CD4-positive, alpha-beta T cell (primary cell): ENCODE results near the gene SPATA9. TPM values are rescaled to one million over a fixed set of nuclear protein-coding genes. Genes with fewer than 3 reads are reported as not detected.

Source experiments
- ATAC-seq: fragments of 200-7000 bp; cut with Tn5 transposase; one replicate; pipeline ENCODE4 v1.10.0; 2022; ENCODE audit warnings: mild to moderate bottlenecking; ENCODE audit not compliant: poor library complexity
- CTCF ChIA-PET: fragments of 350-600 bp; sonication (Branson Sonifier 250); formaldehyde crosslinking; loops from one replicate; lab custom pipeline; 2021; ENCODE audit warnings: antibody characterized with exemption, inconsistent platforms; lab: Charles Lee
- POLR2A ChIA-PET: fragments of 350-600 bp; sonication (Branson Sonifier 250); formaldehyde crosslinking; loops from one replicate; lab custom pipeline; 2021; ENCODE audit warnings: antibody characterized with exemption, inconsistent platforms; lab: Charles Lee
- DNase-seq, 14 experiments: peaks; one replicate each; pipeline ENCODE4 v3.0.0-alpha.2; 2013 to 2020; ENCODE audit warnings: mixed read lengths in 2 of 14
- H3K27ac ChIP-seq, 2 donors: one replicate each; pipeline versions ENCODE4 v1.5.1 to v1.7.0; 2013; ENCODE audit warnings: low read length in 2 of 2, low read depth in 1 of 2, mild to moderate bottlenecking in 1 of 2
- H3K27me3 ChIP-seq, 2 experiments: 1 replicate in 1 of 2; 2 replicates in 1 of 2; pipeline versions ENCODE4 v1.6.1 to v1.7.0; 2013; ENCODE audit warnings: low read length in 2 of 2, control low read depth in 1 of 2, mild to moderate bottlenecking in 1 of 2, moderate library complexity in 1 of 2; ENCODE audit not compliant: insufficient read depth in 2 of 2, control insufficient read depth in 1 of 2
- H3K36me3 ChIP-seq: one replicate; pipeline ENCODE4 v1.6.1; 2013; ENCODE audit warnings: low read length, control low read depth; ENCODE audit not compliant: insufficient read depth
- H3K4me1 ChIP-seq: one replicate; pipeline ENCODE4 v1.6.1; 2013; ENCODE audit warnings: low read length, control low read depth; ENCODE audit not compliant: insufficient read depth
- H3K4me3 ChIP-seq: one replicate; pipeline ENCODE4 v1.5.1; 2013; ENCODE audit warnings: mild to moderate bottlenecking, low read length, moderate library complexity
- H3K9me3 ChIP-seq, 2 experiments: 1 replicate in 1 of 2; 2 replicates in 1 of 2; pipeline versions ENCODE4 v1.6.1 to v1.7.0; 2013; ENCODE audit warnings: low read length in 2 of 2, mild to moderate bottlenecking in 2 of 2, control low read depth in 1 of 2, moderate library complexity in 1 of 2; ENCODE audit not compliant: control insufficient read depth in 1 of 2, insufficient read depth in 1 of 2
- H3K27ac Mint-ChIP-seq: one replicate; pipeline ENCODE4 v1.8.0; 2020; ENCODE audit warnings: mixed read lengths
- H3K27me3 Mint-ChIP-seq: one replicate; pipeline ENCODE4 v1.8.0; 2021; ENCODE audit warnings: mixed read lengths
- H3K36me3 Mint-ChIP-seq: one replicate; pipeline ENCODE4 v1.8.0; 2021; ENCODE audit warnings: low read depth, mixed read lengths
- H3K4me1 Mint-ChIP-seq: one replicate; pipeline ENCODE4 v1.8.0; 2021; ENCODE audit warnings: low read depth, mixed read lengths
- H3K4me3 Mint-ChIP-seq: one replicate; pipeline ENCODE4 v1.8.0; 2020; ENCODE audit warnings: mild to moderate bottlenecking, mixed read lengths
- H3K9me3 Mint-ChIP-seq: one replicate; pipeline ENCODE4 v1.8.0; 2020; ENCODE audit warnings: mixed read lengths
- CTCF ChIP-seq: fragments of 200-600 bp; IDR thresholded peaks from one replicate; pipeline ENCODE4 v1.8.0; 2022; ENCODE audit warnings: antibody characterized with exemption, mild to moderate bottlenecking
- intact Hi-C, 2 experiments: fragments of 100-400 bp; cut with DNase I in 1 of 2; cut with micrococcal nuclease in 1 of 2; formaldehyde crosslinking; loops; one replicate each; pipeline versions ENCODE4 v1.15.1 to v1.9.0; 2023 to 2025; cut with DNase I, micrococcal nuclease
- total RNA-seq, 174 experiments: library from RNA in 2 of 174; stranded (reverse) in 2 of 174; gene quantifications; one replicate each; pipeline ENCODE4 v1.2.3 and lab custom pipeline; 2021 to 2026

Gene SPATA9
- total RNA-seq, 2 experiments from 2014 or later: not detected

GRCh38 chr5:95615164-95615467, 67.7 kb downstream of the SPATA9 start:
- intact Hi-C loops: no loop called here
- TF ChIP-seq CTCF: no peak
- peaks cover 16% of the 10 kb centered on the region for H3K4me1 ChIP-seq
- H3K27me3 ChIP-seq: no peaks in the 10 kb centered on the region
- H3K27ac Mint-ChIP-seq: no peak overlapping the region
- H3K9me3 Mint-ChIP-seq: peaks cover 6% of the 10 kb centered on the region
- DNase-seq (no peak), ATAC-seq (no peak)
- peaks cover 0 to 8% of the 10 kb centered on the region in 2 experiments for H3K9me3 ChIP-seq
- CTCF ChIA-PET: no interaction called here
- peaks cover 55% of the 10 kb centered on the region for H3K4me1 Mint-ChIP-seq
- H3K36me3 ChIP-seq: no peaks in the 10 kb centered on the region
- POLR2A ChIA-PET: no interaction called here
- H3K4me3 Mint-ChIP-seq: no peak overlapping the region
- H3K27me3 Mint-ChIP-seq: no peaks in the 10 kb centered on the region
- H3K27ac ChIP-seq: no peak overlapping the region
- H3K36me3 Mint-ChIP-seq: peaks cover 23% of the 10 kb centered on the region
- no peak overlapping the region for H3K4me3 ChIP-seq

DNA sequence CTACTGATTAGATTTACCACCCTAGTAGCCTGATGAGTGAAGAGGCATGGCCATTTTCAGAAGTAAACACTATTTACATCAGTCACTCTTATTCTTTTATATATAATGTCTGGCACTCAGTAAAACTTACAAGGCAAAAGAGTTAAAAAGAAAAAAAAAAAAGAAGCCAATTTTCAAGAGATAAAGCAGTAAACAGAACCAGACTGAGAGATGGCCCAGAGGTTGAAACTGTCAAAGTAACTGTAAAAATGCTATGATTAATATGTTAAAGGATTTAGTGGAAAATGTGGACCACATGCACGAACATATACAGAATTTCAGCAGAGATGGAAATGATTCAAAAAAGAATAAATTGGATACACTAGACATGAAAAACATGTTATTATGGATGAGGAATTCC, 69.3 kb downstream of the SPATA9 start:
- peaks cover 39% of the 10 kb centered on the region for H3K4me1 Mint-ChIP-seq
- ATAC-seq: no peak
- DNase-seq: no peak
- H3K27me3 Mint-ChIP-seq: no peaks in the 10 kb centered on the region
- Histone ChIP-seq H3K4me1 (no peaks in the 10 kb centered on the region), H3K9me3 (peaks cover 0 to 8% of the 10 kb centered on the region in 2 experiments), H3K36me3 (no peaks in the 10 kb centered on the region), H3K27me3 (no peaks in the 10 kb centered on the region), H3K4me3 (no peak overlapping the region), H3K27ac (no peak overlapping the region)
- peaks cover 6% of the 10 kb centered on the region for H3K9me3 Mint-ChIP-seq
- no peak for TF ChIP-seq CTCF
- intact Hi-C loops: no loop called here
- ChIA-PET CTCF (no interaction called here), POLR2A (no interaction called here)
- no peak overlapping the region for H3K27ac Mint-ChIP-seq
- H3K36me3 Mint-ChIP-seq: peaks cover 23% of the 10 kb centered on the region
- no peak overlapping the region for H3K4me3 Mint-ChIP-seq

- Mint-ChIP-seq H3K27ac (no peak overlapping the region), H3K36me3 (peaks cover 23% of the 10 kb centered on the region), H3K4me3 (no peak overlapping the region), H3K27me3 (no peaks in the 10 kb centered on the region), H3K4me1 (peaks cover 22% of the 10 kb centered on the region), H3K9me3 (peaks cover 6% of the 10 kb centered on the region)
- Histone ChIP-seq H3K9me3 (peaks cover 0 to 8% of the 10 kb centered on the region in 2 experiments), H3K36me3 (no peaks in the 10 kb centered on the region), H3K27ac (no peak overlapping the region), H3K4me3 (no peak overlapping the region), H3K4me1 (no peaks in the 10 kb centered on the region), H3K27me3 (no peaks in the 10 kb centered on the region)
- no peak for ATAC-seq
- no peak for TF ChIP-seq CTCF
- ChIA-PET CTCF (no interaction called here), POLR2A (interaction anchor here (1.3 to 3.4 kb wide), 2 partner anchors 10 to 56 kb away, joined by 3 to 11 read pairs; partner anchors contain the start of genes ARSK and SKIC3)
- no peak for DNase-seq
- intact Hi-C loops: no loop called here
Observed at GRCh38 chr5:95611396-95611795, 71.4 kb downstream of the SPATA9 start.
